Left hindlimb (tissue), 1 donor: ENCODE data around the gene WNT16.
"Not testable (repeated sequence)": the region's sequence is repeated elsewhere in the genome, so short reads cannot be mapped to it uniquely, and the experiment has no call there.

Source experiments
- DNase-seq: peaks from one replicate; pipeline ENCODE4 v3.0.0-alpha.2; 2018

Gene WNT16

GRCh38 chr7:121307021-121307574, 21.7 kb upstream of the WNT16 start:
- DNase-seq, result no peak

- no peak for DNase-seq
Measured at GRCh38 chr7:121313220-121313792, 15.5 kb upstream of the WNT16 start.

GRCh38 chr7:121313793-121314676, 14.8 kb upstream of the WNT16 start:
- DNase-seq, result no peak

GRCh38 chr7:121315170-121315569, 13.6 kb upstream of the WNT16 start:
- DNase-seq, result not testable (repeated sequence)

GRCh38 chr7:121322460-121322859, 6.3 kb upstream of the WNT16 start:
- no peak for DNase-seq

- no peak for DNase-seq
Measured at GRCh38 chr7:121323515-121324302, 5.1 kb upstream of the WNT16 start.

- DNase-seq, result no peak
Measured at GRCh38 chr7:121327671-121328070, 1.1 kb upstream of the WNT16 start.

- DNase-seq, result peak; percentile 39
Measured at GRCh38 chr7:121329191-121330052, 622 bp downstream of the WNT16 start.

- DNase-seq, result no peak
Measured at GRCh38 chr7:121330053-121330833, 1.4 kb downstream of the WNT16 start.

GRCh38 chr7:121331048-121331447, 2.2 kb downstream of the WNT16 start:
- no peak for DNase-seq

- no peak for DNase-seq
Measured at GRCh38 chr7:121331574-121331973, 2.8 kb downstream of the WNT16 start.

- no peak for DNase-seq
Measured at GRCh38 chr7:121334376-121334775, 5.6 kb downstream of the WNT16 start.

- no peak for DNase-seq
Measured at GRCh38 chr7:121334875-121335648, 6.3 kb downstream of the WNT16 start.

- no peak for DNase-seq
Measured at GRCh38 chr7:121336579-121336978, 7.8 kb downstream of the WNT16 start.

- DNase-seq, result no peak
Measured at GRCh38 chr7:121337398-121337797, 8.6 kb downstream of the WNT16 start.

- no peak for DNase-seq
Measured at GRCh38 chr7:121339082-121339481, 10.3 kb downstream of the WNT16 start.

GRCh38 chr7:121341933-121342332, 13.1 kb downstream of the WNT16 start:
- DNase-seq, result no peak

- no peak for DNase-seq
Measured at GRCh38 chr7:121342631-121343030, 13.8 kb downstream of the WNT16 start.

- no peak for DNase-seq
Measured at GRCh38 chr7:121343302-121343701, 14.5 kb downstream of the WNT16 start.

- no peak for DNase-seq
Measured at GRCh38 chr7:121344093-121344492, 15.3 kb downstream of the WNT16 start.

GRCh38 chr7:121344497-121344896, 15.7 kb downstream of the WNT16 start:
- DNase-seq, result no peak
